HS-27A (cell line): ENCODE measurements around the gene CMYA5.
"Not testable (repeated sequence)": the region's sequence is repeated elsewhere in the genome, so short reads cannot be mapped to it uniquely, and the experiment has no call there.

Source experiments
- DNase-seq: peaks from one replicate; pipeline ENCODE4 v3.0.0-alpha.2; 2012; ENCODE audit warnings: low read depth, missing footprints

CMYA5 gene

DNA sequence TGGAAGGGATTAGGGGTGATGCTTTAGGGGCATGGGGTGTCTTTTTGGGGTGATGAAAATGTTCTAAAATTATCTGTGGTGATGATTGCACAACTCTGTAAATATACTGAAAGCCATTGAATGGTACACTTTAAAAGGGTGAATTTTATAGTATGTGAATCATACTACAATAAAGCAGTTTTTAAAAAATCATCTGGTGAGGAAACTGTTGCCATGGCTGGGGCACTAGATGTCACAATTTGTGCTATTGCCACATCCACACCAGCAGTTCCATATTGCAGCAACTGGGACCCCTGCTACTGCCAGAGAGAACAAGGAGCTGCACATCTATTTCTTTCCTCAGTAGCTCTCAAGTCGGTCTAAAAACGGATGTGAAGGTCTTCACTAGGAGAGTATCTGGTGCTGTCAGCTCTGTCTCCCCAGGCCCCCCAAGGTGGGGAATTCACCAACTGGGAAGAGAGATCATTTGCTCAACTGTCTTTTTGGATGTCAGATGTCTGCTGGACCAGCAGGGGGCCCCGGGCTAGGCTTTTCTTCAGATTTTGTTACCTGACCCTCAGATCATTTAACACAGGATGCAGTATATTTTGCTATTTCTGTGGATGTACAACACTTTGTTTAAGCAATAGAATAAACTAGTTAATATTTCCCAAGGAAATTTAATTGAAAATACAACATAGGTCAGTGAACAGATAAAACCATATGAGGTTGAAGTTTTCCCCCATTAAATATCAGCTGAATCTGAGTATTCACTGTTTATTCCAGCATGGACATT is 13.2 kb downstream of the CMYA5 start:
- no peak for DNase-seq

DNA sequence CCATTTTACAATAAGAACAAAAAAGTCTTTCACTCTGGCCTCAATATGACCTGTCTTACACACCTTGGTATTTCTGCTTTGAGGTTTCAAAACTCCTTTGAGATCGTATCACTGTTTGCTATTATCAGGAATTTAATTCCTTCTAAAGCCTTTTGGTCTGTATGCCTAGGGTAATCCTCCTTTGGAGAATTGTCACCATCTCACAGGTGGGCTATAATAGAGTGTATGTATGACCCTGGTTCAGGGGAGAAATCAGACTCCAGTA is 13.7 kb downstream of the CMYA5 start:
- DNase-seq = no peak

DNA sequence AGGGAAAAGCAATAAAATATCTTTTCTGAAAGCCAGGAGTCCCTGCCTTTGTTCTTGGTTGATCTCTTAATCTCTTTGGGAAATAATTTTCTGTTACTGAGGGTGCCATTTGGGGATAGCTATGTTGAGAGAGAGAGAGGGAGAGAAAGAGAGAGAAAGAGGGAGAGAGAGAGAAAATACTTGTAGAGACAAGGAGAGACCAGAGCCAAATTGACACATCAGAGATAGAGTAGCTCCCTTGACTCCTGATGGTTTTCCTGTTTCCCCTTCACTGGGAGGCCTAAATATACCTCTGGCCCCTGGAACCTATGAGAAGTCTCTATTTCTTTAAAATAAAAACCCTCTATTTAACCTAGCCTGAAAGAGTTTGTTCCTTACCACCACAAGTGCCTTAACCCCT is 14.9 kb downstream of the CMYA5 start:
- no peak for DNase-seq

DNA sequence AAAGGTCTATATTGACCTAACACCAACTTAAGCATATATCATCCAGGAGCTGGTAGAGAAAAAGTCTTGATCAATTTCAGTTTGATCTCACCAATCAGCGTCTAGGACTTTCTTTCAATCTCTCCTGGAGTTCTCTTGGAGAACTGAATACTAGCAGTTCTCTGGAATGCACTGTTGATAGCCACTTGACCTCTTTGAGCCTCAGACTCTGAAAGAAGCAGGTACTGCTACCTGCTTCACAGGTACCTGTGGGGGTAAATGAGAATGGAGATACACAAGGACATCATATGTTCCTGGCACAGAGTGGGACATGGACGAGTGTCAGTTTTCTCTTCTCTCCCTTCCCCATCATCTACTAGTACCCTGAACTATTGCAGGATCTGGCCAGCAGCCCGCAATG is 16.0 kb downstream of the CMYA5 start:
- no peak for DNase-seq

DNA sequence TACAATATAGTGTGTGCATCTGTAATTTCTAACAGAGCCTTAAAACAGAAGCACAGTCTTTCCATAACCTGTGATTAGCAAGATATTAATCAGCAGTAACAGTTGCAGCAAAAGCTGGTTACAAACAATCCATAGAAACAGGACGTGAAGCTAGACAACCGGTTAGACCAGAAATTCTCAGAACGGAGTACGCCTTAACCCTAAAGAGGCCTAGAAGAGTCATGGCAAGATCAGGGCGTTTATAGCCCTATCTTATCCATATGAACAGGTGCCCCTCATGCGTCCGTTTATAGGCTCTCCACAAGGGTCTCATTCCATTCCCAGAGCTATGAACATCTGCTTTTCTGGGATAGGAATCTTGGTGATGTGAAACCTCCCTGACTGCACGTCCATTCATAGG is 16.7 kb downstream of the CMYA5 start:
- DNase-seq = not testable (repeated sequence)

DNA sequence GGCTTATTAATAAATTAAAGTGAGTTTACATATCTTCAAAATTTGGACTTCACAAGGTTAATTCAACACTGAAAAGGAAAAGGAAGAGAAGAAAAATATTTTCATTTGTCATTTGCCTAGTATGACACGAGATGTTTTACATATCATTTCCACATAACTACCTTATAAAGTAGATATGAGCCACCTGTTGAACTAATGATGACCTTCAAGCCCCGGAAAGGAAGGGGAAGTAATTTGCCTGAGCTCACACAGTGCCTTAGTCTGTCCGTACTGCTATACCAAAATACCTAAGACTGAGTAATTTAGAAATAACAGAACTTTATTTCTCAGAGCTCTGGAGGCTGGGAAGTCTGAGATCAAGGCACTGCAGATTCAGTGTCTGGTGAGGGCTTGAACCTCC is 17.9 kb downstream of the CMYA5 start:
- DNase-seq = no peak

DNA sequence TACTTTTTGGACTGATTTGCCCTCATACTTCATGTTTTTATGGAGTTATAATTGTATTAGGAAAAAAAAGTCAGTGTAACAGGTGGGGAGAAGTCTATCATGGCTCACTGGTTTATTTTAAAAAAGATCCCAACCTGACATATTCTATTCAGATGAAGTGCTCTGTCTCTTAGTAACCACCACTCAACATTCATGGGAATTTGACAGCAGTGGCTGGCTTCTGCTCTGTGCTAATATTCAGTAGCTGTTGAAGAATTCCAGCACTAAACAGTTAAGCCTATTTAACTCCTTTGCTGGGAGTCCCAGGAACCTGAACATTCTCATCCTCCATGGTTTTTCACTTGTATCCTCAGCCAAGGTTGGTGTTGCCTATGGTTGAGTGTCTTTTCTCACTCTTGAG is 23.1 kb downstream of the CMYA5 start:
- no peak for DNase-seq

DNA sequence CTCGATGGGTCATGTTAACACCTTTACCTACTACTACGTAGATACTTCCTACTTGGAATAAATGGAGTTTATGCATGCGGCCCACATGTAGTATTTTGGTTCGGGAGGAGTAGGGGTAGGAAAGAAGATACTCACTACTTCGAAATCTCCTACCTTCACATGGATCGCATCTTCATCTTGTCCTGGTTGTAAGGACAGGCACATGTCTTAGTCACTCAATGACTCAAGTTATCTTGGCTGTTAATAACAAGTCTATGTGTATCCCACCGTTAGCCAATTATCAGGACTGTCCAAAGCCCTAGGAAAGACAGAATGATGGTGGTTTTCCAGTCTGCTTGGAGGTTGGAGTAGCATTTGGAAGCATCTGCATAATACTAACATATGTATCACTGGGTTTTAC is 24.1 kb downstream of the CMYA5 start:
- DNase-seq = no peak

DNA sequence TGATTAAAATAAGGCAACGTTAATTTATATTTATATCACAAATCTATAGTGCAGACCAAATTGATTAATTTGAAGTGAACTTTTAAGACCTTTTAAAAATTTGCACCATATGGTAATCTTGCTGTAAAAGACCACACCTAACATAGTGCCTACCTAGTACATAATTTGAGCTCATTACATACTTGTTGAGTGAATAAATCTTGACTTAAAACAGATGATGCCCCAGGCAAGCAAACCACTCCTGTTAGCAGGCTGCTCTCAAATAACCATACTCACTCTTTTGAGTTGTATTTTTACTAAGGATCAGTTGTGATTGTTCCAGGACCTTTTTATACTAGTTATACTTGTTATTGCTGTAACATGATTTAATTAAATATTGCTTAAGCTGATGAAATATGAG is 27.2 kb downstream of the CMYA5 start:
- no peak for DNase-seq

DNA sequence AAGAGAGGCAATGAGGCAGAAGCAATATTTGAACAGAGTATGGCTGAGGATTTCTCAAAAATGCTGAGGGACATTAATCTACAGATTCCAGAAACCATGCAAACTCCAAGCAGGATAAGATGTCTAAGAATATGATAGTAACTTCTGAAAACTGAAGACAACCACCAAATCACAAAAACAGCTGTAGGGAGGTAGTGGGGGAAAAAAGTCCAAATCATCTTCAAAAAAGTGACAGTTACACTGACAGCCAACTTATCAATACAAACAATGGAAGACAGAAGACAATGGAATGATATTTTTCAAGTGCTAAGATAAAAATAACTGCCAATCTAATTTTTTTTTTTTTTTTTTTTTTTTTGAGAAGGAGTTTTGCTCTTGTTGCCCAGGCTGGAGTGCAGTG is 30.5 kb downstream of the CMYA5 start:
- no peak for DNase-seq

DNA sequence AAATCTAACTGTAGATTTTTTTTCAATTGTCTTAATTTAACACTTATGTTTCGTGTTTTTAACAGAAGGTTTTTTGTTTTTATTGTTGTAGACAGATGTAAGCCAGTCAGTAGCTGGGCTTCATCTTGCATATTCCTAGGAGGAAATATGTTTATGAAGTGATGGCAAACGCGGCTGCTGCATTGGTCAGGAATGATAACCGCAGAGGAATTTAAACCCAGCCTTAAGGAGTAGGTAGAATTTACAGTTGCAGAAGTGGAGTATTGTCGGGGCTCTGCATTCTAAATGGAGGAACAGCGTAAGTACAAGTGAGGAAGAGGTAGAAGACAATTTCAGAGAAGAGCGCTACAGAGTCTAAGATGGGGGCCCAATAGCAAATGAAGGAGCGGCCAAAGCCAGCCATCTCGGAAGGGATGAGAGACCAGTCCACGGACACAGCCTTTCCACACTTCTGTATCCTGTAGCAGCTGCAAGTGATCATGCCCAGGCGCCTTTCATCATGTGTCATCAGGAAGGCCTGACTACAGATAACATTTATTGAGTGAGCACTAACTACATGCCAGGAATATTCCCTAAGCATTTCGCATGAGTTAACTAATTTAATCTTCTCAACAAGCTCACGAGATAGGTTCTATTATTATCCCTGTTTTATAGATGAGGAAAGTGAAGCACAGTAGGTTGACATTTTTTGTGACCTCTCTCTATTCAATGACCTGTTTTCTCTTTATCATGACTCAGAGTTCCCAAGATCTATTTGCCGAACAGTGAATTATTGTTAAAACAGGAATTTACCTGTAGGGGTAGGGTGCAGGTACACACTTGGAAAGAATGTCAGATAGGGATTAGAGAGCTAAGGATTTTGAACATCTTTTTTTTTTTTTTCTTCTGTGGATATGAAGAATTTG is 38.1 kb downstream of the CMYA5 start:
- no peak for DNase-seq

DNA sequence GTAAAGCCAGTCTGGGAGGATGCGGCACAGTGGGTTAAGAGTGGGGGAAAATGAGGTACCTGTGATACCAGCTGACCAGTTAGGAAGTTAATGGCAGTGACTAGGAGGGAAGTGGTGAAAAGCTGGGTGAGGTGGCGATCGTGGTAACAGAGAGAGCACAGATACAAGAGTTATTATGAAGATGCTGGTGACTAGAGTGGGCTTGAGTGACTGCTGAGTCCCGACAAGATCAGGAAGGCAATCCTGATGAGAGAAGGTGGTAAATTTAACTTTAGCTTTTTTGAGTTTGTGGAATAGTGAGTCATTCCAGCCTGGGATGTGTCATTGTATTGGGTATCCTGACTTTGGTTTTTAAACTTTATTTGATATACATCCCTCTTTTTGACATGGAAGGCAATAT is 38.8 kb downstream of the CMYA5 start:
- no peak for DNase-seq

DNA sequence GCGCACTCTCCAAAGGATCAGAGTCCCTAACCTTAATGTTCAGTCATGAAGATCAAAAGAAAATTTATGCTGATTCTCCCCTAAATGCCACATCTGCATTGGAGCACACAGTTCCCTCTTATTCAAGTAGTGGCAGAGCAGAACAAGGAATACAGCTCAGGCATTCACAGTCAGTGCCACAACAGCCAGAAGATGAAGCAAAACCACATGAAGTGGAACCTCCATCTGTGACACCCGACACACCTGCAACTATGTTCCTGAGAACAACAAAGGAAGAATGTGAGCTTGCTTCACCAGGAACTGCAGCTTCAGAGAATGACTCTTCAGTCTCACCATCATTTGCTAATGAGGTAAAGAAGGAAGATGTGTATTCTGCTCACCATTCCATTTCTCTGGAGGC is 40.0 kb downstream of the CMYA5 start:
- no peak for DNase-seq

DNA sequence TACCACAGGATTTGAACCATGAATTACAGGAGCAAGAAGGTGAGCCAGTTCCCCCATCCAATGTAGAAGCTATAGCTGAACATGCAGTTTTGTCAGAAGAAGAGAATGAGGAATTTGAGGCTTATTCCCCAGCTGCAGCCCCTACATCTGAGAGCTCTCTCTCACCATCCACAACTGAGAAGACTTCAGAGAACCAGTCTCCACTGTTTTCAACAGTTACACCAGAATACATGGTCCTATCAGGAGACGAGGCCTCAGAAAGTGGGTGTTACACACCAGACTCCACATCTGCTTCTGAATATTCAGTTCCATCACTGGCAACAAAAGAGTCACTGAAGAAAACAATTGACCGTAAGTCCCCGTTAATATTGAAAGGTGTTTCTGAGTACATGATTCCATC is 40.9 kb downstream of the CMYA5 start:
- no peak for DNase-seq

DNA sequence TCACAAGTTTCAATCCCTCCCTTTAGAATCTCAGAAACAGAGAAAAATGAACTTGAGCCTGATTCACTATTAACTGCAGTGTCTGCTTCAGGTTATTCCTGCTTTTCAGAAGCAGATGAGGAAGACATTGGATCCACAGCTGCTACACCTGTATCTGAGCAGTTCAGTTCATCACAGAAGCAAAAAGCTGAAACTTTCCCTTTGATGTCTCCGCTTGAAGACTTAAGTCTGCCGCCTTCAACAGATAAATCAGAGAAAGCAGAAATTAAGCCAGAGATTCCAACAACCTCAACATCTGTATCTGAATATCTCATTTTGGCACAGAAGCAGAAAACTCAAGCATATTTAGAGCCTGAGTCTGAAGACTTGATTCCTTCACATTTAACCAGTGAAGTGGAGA is 42.1 kb downstream of the CMYA5 start:
- no peak for DNase-seq

DNA sequence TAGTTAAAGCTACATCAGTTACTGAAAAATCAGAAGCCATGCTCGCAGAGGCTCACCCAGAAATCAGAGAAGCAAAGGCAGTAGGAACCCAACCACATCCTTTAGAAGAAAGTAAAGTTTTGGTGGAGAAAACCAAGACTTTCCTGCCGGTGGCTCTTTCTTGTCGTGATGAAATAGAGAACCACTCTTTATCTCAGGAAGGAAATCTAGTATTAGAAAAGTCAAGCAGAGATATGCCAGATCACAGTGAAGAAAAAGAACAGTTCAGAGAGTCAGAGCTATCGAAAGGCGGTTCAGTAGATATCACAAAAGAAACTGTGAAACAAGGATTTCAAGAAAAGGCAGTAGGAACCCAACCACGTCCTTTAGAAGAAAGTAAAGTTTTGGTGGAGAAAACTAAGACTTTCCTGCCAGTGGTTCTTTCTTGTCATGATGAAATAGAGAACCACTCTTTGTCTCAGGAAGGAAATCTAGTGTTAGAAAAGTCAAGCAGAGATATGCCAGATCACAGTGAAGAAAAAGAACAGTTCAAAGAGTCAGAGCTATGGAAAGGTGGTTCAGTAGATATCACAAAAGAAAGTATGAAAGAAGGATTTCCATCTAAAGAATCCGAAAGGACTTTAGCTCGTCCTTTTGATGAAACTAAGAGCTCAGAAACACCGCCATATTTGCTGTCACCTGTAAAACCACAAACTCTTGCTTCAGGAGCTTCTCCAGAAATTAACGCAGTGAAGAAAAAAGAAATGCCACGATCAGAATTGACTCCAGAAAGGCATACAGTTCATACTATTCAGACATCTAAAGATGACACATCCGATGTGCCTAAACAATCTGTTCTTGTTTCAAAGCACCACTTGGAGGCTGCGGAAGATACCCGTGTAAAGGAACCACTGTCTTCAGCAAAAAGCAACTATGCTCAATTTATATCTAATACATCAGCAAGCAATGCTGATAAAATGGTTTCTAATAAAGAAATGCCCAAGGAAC is 47.2 kb downstream of the CMYA5 start:
- DNase-seq = no peak

DNA sequence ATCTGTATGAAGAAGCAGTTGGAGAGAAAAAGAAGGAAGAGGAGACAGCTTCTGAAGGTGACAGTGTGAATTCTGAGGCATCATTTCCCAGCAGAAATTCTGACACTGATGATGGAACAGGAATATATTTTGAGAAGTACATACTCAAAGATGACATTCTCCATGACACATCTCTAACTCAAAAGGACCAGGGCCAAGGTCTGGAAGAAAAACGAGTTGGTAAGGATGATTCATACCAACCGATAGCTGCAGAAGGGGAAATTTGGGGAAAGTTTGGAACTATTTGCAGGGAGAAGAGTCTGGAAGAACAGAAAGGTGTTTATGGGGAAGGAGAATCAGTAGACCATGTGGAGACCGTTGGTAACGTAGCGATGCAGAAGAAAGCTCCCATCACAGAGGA is 48.7 kb downstream of the CMYA5 start:
- DNase-seq = no peak

DNA sequence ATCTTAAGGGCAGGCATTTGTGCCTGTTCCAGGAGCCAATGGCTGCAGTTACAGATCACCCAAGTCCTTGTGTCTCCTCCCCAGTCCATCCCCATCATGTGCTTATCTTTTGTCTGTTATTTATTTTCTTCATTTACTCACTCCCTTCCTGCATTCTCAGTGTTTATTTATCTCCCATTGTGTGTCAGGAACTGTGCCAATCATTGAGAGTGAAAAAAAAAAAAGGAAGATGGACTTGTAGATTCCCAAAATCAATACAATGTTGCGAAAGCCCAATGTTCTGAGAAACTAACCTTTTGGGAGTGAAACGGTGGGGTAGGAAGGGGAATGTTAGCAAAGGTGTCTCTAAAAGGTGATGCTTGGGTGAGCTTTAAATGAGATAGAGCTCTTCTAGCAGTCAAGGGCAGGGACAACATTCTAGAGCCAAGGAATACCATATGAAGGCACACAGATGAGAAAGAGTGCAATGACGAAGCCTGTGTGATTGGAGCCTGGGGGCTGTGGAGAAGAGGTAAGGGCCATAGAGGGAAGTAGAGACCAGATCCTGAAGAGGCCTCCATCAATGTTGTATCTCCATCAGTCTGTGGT is 53.0 kb downstream of the CMYA5 start:
- DNase-seq = no peak

DNA sequence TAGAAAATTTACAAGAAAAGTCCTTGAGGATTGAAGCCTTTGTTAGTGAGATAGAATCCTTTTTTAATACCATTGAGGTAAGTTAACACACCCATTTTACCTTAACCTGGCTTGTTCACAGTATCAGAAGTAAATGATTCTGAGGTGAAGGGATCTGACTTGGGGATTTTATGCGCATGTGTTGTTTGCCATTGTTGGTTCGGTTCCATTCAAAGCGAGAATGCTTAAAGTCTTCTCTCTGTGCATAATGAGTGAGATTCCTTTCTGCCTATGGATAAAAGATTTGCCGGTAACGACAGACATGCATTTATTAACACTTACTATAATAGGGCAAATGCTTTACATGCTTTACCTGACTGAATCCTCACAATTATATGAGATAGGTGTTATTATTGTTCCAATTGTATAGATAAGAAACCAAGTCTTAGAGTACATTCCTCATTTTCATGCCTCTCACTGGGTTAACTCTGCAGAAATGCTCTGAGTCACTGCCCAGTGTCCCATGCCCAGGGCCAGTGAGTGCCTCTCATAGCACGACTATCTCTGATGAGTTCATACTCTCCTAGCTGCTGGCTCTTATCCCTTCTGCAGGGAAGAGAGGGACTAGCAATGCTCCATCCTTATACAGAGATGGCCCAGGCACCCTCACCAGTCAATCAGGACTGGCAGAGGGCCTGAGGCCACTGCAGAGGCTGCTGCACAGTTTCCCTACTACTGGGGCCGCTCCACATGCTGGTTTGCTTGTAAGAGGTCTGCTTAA is 54.4 kb downstream of the CMYA5 start:
- DNase-seq = no peak

DNA sequence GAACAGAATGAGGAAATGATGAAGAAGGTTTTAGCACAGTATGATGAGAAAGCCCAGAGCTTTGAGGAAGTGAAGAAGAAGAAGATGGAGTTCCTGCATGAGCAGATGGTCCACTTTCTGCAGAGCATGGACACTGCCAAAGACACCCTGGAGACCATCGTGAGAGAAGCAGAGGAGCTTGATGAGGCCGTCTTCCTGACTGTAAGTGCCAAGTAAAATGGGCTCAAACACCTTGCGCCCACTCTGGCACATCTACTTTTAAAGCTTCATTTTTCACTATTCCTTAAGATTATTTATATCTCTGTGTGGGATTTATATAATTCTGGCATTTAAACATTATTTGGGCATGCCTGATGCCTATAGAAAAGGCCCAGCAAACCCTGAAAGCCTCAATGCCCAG is 55.6 kb downstream of the CMYA5 start:
- DNase-seq = no peak
